K562 (cell line): ENCODE measurements around the gene CRAMP1. TPM values are rescaled to one million over a fixed set of nuclear protein-coding genes. Genes with fewer than 3 reads are reported as not detected.
A peak's percentile ranks its signal among the peaks of the same experiment; 100 is the strongest.

Experiments
- ELF1 ChIP-seq: fragments of 200-800 bp; sonication (Bioruptor generic); IDR thresholded peaks from 2 replicates; pipeline ENCODE4 v1.6.1; 2016; ENCODE audit warnings: missing genetic modification characterization, missing compliant biosample characterization
- ESRRA ChIP-seq: fragments of 450-650 bp; IDR thresholded peaks from 2 replicates; pipeline ENCODE4 v1.6.1; 2014; ENCODE audit warnings: low read depth, mild to moderate bottlenecking, moderate library complexity, borderline replicate concordance
- HDAC1 ChIP-seq, 2 experiments: fragments of 450-650 bp; IDR thresholded peaks; 2 replicates each; pipeline ENCODE4 v1.6.1; 2016 to 2017; ENCODE audit warnings: inconsistent platforms in 1 of 2, mild to moderate bottlenecking in 1 of 2, moderate library complexity in 1 of 2
- IRF2 ChIP-seq: sonication (generic); formaldehyde crosslinking; IDR thresholded peaks from 2 replicates; pipeline ENCODE4 v1.8.1; 2022; ENCODE audit warnings: mild to moderate bottlenecking, missing genetic modification reagents
- MITF ChIP-seq: IDR thresholded peaks from 2 replicates; pipeline ENCODE4 v1.6.1; 2014; ENCODE audit warnings: antibody characterized with exemption
- MYC ChIP-seq, 2 experiments: fragments of 250-450 bp in 1 of 2; sonication (Bioruptor Pico) in 1 of 2; IDR thresholded peaks; 2 replicates each; pipeline versions ENCODE4 v1.5.1 to v1.6.1; 2012 to 2021; ENCODE audit warnings: low read depth in 2 of 2, borderline replicate concordance in 1 of 2, improper control_type of control experiment in 1 of 2, low read length in 1 of 2, mild to moderate bottlenecking in 1 of 2, moderate library complexity in 1 of 2
- POU5F1 ChIP-seq: fragments of 150-350 bp; IDR thresholded peaks from 2 replicates; pipeline ENCODE4 v1.6.1; 2014; ENCODE audit warnings: borderline replicate concordance, low read length, low read depth, mild to moderate bottlenecking; ENCODE audit not compliant: partially characterized antibody
- RBM22 ChIP-seq: fragments of 200-400 bp; formaldehyde crosslinking; IDR thresholded peaks from 2 replicates; pipeline ENCODE4 v1.6.1; 2018; ENCODE audit warnings: low read length, low read depth; ENCODE audit not compliant: poor library complexity, severe bottlenecking
- ZBTB7A ChIP-seq: IDR thresholded peaks from 2 replicates; pipeline ENCODE4 v1.6.1; 2011; ENCODE audit warnings: low read depth, mild to moderate bottlenecking, low read length, moderate library complexity, borderline replicate concordance; ENCODE audit not compliant: control insufficient read depth
- ZKSCAN1 ChIP-seq: fragments of 150-350 bp; IDR thresholded peaks from 2 replicates; pipeline ENCODE4 v1.6.1; 2016; ENCODE audit warnings: low read depth, low read length
- ZNF124 ChIP-seq: sonication (generic); formaldehyde crosslinking; IDR thresholded peaks from 2 replicates; pipeline ENCODE4 v1.8.1; 2022; ENCODE audit warnings: missing genetic modification reagents
- ZNF217 ChIP-seq: sonication (generic); formaldehyde crosslinking; IDR thresholded peaks from 2 replicates; pipeline ENCODE4 v1.8.0; 2022; ENCODE audit warnings: mild to moderate bottlenecking, missing genetic modification reagents
- ZNF274 ChIP-seq: IDR thresholded peaks from 2 replicates; pipeline ENCODE4 v1.6.1; 2011; ENCODE audit warnings: low read depth, mild to moderate bottlenecking, low read length, moderate library complexity, borderline replicate concordance
- ZNF717 ChIP-seq: fragments of 250-450 bp; sonication (Bioruptor Pico); IDR thresholded peaks from 2 replicates; pipeline ENCODE4 v1.5.0; 2021
- polyA plus RNA-seq, 8 experiments: library from polyadenylated mRNA; depleted of rRNA in 4 of 8; stranded (reverse) in 5 of 8; unstranded in 3 of 8; fragments of >200 nt; fragmentation: Nextera tagmentation in 2 of 8; fragmentation: Illumina TruSeq in 1 of 8; extraction: Ambion mirVana in 2 of 8; extraction: Trizol in 1 of 8; gene quantifications; 2 replicates each; pipeline versions ENCODE4 v1.2.1 to v1.2.3, GENCODE V29; 2011 to 2014; ENCODE audit warnings: inconsistent platforms in 1 of 8, missing spikeins in 1 of 8
- total RNA-seq, 7 experiments: library from RNA; depleted of rRNA in 6 of 7; stranded (reverse); fragments of >200 nt in 6 of 7; fragmentation: Illumina TruSeq in 2 of 7; extraction: Trizol in 2 of 7; gene quantifications; 2 replicates each; pipeline versions ENCODE4 v1.2.1 to v1.2.3, GENCODE V29; 2011 to 2021; ENCODE audit warnings: low replicate concordance in 1 of 7
- TF ChIP-seq, protein P1 (sequence below): sonication (generic); IDR thresholded peaks from 2 replicates; pipeline ENCODE4 v1.6.1; 2016
- TF ChIP-seq, protein P2 (sequence below), 2 experiments: fragments of 200-800 bp in 1 of 2; sonication (Bioruptor generic) in 1 of 2; sonication (generic) in 1 of 2; formaldehyde crosslinking in 1 of 2; IDR thresholded peaks in 1 of 2; conservative IDR thresholded peaks in 1 of 2; 2 replicates each; pipeline versions ENCODE4 v1.5.0 to v1.6.1; 2016 to 2020; ENCODE audit warnings: missing compliant biosample characterization in 1 of 2, missing genetic modification characterization in 1 of 2, missing genetic modification reagents in 1 of 2
- TF ChIP-seq, protein P3 (sequence below): fragments of 450-650 bp; IDR thresholded peaks from 2 replicates; pipeline ENCODE4 v1.6.1; 2018; ENCODE audit warnings: mild to moderate bottlenecking, low read depth; ENCODE audit not compliant: partially characterized antibody
- TF ChIP-seq, protein P4 (sequence below): fragments of 250-450 bp; sonication (Bioruptor Pico); IDR thresholded peaks from 2 replicates; pipeline ENCODE4 v1.5.0; 2020; ENCODE audit warnings: mild to moderate bottlenecking, borderline replicate concordance

The CRAMP1 gene
- total and polyA plus RNA-seq, 9 of the 15 experiments (the other 6 are each of a cell fraction or from before 2014, with no cell fraction given), result 0.52 to 20.8 (median 7.5) TPM

DNA sequence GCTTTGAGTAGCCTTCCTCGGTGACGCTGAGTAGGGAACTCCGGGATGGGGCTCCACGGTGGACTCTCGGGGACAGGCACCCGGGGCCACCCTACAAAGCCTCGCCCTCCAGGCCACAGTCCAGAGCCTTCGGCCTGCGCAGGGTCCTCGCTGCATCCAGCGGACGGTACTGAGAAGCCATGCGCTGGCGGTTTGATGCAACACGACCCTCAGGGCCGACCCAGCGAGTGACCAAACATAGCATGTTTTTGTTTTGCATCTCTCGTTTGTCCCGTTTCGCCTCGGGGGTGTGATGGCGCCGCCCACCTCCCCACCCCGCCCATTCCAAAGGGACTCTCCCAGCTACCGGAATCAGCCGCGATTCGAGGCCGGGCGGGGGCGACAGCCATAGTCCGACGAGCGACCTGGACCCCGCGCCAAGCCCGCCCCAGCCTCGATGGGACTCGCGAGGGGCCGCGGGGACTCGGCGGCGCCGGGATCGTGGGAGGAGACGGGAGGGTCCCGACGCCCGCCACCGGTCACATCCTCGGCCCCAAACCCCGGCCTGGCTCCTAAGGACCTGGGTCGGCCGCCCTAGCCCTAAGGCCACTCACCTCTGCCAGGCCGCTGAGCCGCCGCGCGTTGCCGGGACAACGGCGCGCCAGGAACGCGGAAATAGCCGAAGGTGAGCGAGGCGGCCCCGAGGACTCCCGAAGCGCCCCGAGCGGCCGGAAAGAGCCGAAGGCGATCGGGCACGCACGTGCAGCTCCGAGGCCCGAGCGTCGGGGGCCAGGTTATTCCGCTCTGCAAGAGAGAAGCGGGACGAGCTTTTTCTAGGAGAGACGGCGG lies 1.9 kb upstream of the CRAMP1 start (continued):
- TF ChIP-seq, protein P1, sequence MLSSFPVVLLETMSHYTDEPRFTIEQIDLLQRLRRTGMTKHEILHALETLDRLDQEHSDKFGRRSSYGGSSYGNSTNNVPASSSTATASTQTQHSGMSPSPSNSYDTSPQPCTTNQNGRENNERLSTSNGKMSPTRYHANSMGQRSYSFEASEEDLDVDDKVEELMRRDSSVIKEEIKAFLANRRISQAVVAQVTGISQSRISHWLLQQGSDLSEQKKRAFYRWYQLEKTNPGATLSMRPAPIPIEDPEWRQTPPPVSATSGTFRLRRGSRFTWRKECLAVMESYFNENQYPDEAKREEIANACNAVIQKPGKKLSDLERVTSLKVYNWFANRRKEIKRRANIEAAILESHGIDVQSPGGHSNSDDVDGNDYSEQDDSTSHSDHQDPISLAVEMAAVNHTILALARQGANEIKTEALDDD, result no peak
- TF ChIP-seq IRF2 (CRISPR knock-in tag) (0 out of 2 replicates have a peak, but pooled peaks have one; percentile 9), RBM22 (peak; percentile 88), MYC (IDR thresholded peaks at IDR 0.05; ENCODE audit: low read depth, low read length) (peak; percentile 72; the same call in 1 of the 2 replicates), MYC (CRISPR knock-in tag; IDR thresholded peaks at IDR 0.05; ENCODE audit: borderline replicate concordance, low read depth) (no peak), ZNF124 (CRISPR knock-in tag) (no peak), ZBTB7A (peak; percentile 46; the same call in 1 of the 2 replicates), ELF1 (tag) (peak; percentile 84), ZNF717 (CRISPR knock-in tag) (no peak), ZNF217 (CRISPR knock-in tag) (no peak), HDAC1 (IDR thresholded peaks at IDR 0.05) (peak in 1 of 2 experiments; percentile 86; a peak in 2 of 4 replicates), MITF (no peak), ZKSCAN1 (no peak), POU5F1 (no peak), ESRRA (peak; percentile 31; the same call in 1 of the 2 replicates), ZNF274 (no peak)
- TF ChIP-seq, protein P2, sequence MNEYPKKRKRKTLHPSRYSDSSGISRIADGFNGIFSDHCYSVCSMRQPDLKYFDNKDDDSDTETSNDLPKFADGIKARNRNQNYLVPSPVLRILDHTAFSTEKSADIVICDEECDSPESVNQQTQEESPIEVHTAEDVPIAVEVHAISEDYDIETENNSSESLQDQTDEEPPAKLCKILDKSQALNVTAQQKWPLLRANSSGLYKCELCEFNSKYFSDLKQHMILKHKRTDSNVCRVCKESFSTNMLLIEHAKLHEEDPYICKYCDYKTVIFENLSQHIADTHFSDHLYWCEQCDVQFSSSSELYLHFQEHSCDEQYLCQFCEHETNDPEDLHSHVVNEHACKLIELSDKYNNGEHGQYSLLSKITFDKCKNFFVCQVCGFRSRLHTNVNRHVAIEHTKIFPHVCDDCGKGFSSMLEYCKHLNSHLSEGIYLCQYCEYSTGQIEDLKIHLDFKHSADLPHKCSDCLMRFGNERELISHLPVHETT (CRISPR knock-in tag; conservative IDR thresholded peaks at IDR 0.05 in 1 of 2, IDR thresholded peaks at IDR 0.05 in 1 of 2), result no peak
- TF ChIP-seq, protein P3, sequence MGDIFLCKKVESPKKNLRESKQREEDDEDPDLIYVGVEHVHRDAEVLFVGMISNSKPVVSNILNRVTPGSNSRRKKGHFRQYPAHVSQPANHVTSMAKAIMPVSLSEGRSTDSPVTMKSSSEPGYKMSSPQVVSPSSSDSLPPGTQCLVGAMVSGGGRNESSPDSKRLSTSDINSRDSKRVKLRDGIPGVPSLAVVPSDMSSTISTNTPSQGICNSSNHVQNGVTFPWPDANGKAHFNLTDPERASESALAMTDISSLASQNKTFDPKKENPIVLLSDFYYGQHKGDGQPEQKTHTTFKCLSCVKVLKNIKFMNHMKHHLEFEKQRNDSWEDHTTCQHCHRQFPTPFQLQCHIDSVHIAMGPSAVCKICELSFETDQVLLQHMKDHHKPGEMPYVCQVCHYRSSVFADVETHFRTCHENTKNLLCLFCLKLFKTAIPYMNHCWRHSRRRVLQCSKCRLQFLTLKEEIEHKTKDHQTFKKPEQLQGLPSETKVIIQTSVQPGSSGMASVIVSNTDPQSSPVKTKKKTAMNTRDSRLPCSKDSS, result no peak
- TF ChIP-seq, protein P4, sequence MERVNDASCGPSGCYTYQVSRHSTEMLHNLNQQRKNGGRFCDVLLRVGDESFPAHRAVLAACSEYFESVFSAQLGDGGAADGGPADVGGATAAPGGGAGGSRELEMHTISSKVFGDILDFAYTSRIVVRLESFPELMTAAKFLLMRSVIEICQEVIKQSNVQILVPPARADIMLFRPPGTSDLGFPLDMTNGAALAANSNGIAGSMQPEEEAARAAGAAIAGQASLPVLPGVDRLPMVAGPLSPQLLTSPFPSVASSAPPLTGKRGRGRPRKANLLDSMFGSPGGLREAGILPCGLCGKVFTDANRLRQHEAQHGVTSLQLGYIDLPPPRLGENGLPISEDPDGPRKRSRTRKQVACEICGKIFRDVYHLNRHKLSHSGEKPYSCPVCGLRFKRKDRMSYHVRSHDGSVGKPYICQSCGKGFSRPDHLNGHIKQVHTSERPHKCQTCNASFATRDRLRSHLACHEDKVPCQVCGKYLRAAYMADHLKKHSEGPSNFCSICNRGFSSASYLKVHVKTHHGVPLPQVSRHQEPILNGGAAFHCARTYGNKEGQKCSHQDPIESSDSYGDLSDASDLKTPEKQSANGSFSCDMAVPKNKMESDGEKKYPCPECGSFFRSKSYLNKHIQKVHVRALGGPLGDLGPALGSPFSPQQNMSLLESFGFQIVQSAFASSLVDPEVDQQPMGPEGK, result no peak
